Neural progenitor cell (in vitro differentiated cells): ENCODE results near the gene OLFML2A. TPM values are rescaled to one million over a fixed set of nuclear protein-coding genes. Genes with fewer than 3 reads are reported as not detected.

Experiments
- DNase-seq: peaks from one replicate; pipeline ENCODE4 v3.0.0-alpha.2; 2016; ENCODE audit warnings: low spot score
- H2AFZ ChIP-seq: fragments of 200-600 bp; sonication (generic); replicated peaks from 2 replicates; pipeline ENCODE4 v1.6.1; 2016; ENCODE audit warnings: antibody characterized with exemption
- H3F3A ChIP-seq: fragments of 200-600 bp; sonication (generic); 2 replicates; pipeline ENCODE4 v1.6.1; 2016; ENCODE audit warnings: antibody characterized with exemption, low read depth
- H3K27ac ChIP-seq: fragments of 200-600 bp; sonication (generic); 2 replicates; pipeline ENCODE4 v1.5.1; 2016; ENCODE audit warnings: mild to moderate bottlenecking
- H3K27me3 ChIP-seq: fragments of 200-600 bp; sonication (generic); 2 replicates; pipeline ENCODE4 v1.6.1; 2016; ENCODE audit warnings: mild to moderate bottlenecking, moderate library complexity
- H3K36me3 ChIP-seq: fragments of 200-600 bp; sonication (generic); 2 replicates; pipeline ENCODE4 v1.5.1; 2016
- H3K4me1 ChIP-seq: fragments of 200-600 bp; sonication (generic); 2 replicates; pipeline ENCODE4 v1.6.1; 2016; ENCODE audit warnings: mixed run types
- H3K4me2 ChIP-seq: fragments of 200-600 bp; sonication (generic); 2 replicates; pipeline ENCODE4 v1.6.1; 2016
- H3K4me3 ChIP-seq: fragments of 200-600 bp; sonication (generic); 2 replicates; pipeline ENCODE4 v1.5.1; 2016
- H3K79me2 ChIP-seq: fragments of 200-600 bp; sonication (generic); 2 replicates; pipeline ENCODE4 v1.6.1; 2016; ENCODE audit warnings: low read depth
- H3K9ac ChIP-seq: fragments of 200-600 bp; sonication (generic); 2 replicates; pipeline ENCODE4 v1.6.1; 2016
- H3K9me3 ChIP-seq: fragments of 200-600 bp; sonication (generic); 2 replicates; pipeline ENCODE4 v1.5.1; 2016; ENCODE audit warnings: low read depth
- H4K20me1 ChIP-seq: fragments of 200-600 bp; sonication (generic); 2 replicates; pipeline ENCODE4 v1.6.1; 2016; ENCODE audit warnings: low read depth
- H3K27ac Mint-ChIP-seq: 3 replicates; pipeline ENCODE4 v1.8.0; 2021; ENCODE audit warnings: mixed read lengths
- H3K27me3 Mint-ChIP-seq: 2 replicates; pipeline ENCODE4 v1.8.0; 2022; ENCODE audit warnings: low read depth, mild to moderate bottlenecking, inconsistent platforms, moderate library complexity, mixed read lengths; ENCODE audit not compliant: insufficient read depth
- H3K36me3 Mint-ChIP-seq: 3 replicates; pipeline ENCODE4 v1.8.0; 2021; ENCODE audit warnings: mixed read lengths
- H3K4me1 Mint-ChIP-seq: 3 replicates; pipeline ENCODE4 v1.8.0; 2021; ENCODE audit warnings: mixed read lengths
- H3K4me3 Mint-ChIP-seq: 3 replicates; pipeline ENCODE4 v1.8.0; 2021; ENCODE audit warnings: mild to moderate bottlenecking, moderate library complexity, mixed read lengths
- H3K9me3 Mint-ChIP-seq: 3 replicates; pipeline ENCODE4 v1.8.0; 2020; ENCODE audit warnings: mixed read lengths
- EZH2 ChIP-seq: fragments of 200-600 bp; sonication (generic); IDR thresholded peaks from 2 replicates; pipeline ENCODE4 v1.6.1; 2017; ENCODE audit warnings: antibody characterized with exemption, mild to moderate bottlenecking, moderate library complexity
- EZH2phosphoT487 ChIP-seq: fragments of 200-600 bp; sonication (generic); IDR thresholded peaks from 2 replicates; pipeline ENCODE4 v1.6.1; 2017; ENCODE audit warnings: antibody characterized with exemption
- total RNA-seq: library from RNA; depleted of rRNA; stranded (reverse); fragments of >200 nt; gene quantifications from 2 replicates; pipeline ENCODE4 v1.2.3, GENCODE V29; 2015; ENCODE audit warnings: low replicate concordance
- TF ChIP-seq, protein P1 (sequence below): fragments of 200-600 bp; sonication (generic); IDR thresholded peaks from 2 replicates; pipeline ENCODE4 v1.5.1; 2017; ENCODE audit warnings: antibody characterized with exemption, mild to moderate bottlenecking

OLFML2A gene
- total RNA-seq, 1 donor from 2014 or later: 3.1 TPM

- DNase-seq: no peak
- TF ChIP-seq EZH2phosphoT487: no peak
- TF ChIP-seq, protein P1, sequence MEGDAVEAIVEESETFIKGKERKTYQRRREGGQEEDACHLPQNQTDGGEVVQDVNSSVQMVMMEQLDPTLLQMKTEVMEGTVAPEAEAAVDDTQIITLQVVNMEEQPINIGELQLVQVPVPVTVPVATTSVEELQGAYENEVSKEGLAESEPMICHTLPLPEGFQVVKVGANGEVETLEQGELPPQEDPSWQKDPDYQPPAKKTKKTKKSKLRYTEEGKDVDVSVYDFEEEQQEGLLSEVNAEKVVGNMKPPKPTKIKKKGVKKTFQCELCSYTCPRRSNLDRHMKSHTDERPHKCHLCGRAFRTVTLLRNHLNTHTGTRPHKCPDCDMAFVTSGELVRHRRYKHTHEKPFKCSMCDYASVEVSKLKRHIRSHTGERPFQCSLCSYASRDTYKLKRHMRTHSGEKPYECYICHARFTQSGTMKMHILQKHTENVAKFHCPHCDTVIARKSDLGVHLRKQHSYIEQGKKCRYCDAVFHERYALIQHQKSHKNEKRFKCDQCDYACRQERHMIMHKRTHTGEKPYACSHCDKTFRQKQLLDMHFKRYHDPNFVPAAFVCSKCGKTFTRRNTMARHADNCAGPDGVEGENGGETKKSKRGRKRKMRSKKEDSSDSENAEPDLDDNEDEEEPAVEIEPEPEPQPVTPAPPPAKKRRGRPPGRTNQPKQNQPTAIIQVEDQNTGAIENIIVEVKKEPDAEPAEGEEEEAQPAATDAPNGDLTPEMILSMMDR: no peak
- no peak for TF ChIP-seq EZH2
- Histone ChIP-seq H3K9me3 (no peaks in the 10 kb centered on the region), H3K4me2 (peak overlapping the region; percentile 79), H3F3A (peaks cover 76% of the 10 kb centered on the region), H3K79me2 (peaks cover 100% of the 10 kb centered on the region), H3K27ac (no peak overlapping the region), H3K4me1 (peaks cover 98% of the 10 kb centered on the region), H2AFZ (no peak overlapping the region), H3K27me3 (no peaks in the 10 kb centered on the region), H3K36me3 (no peaks in the 10 kb centered on the region), H3K4me3 (no peak overlapping the region), H3K9ac (no peak overlapping the region), H4K20me1 (peaks cover 98% of the 10 kb centered on the region)
- Mint-ChIP-seq H3K27ac (peak overlapping the region; percentile 5), H3K4me3 (no peak overlapping the region), H3K27me3 (no peaks in the 10 kb centered on the region), H3K9me3 (no peaks in the 10 kb centered on the region), H3K36me3 (peaks cover under 1% of the 10 kb centered on the region), H3K4me1 (peaks cover 76% of the 10 kb centered on the region)
Measured at GRCh38 chr9:124756011-124756410, 20.9 kb upstream of the OLFML2A start.

GRCh38 chr9:124757616-124758015 lies 19.3 kb upstream of the OLFML2A start:
- Mint-ChIP-seq H3K27ac (peak overlapping the region; percentile 95), H3K4me1 (peaks cover 86% of the 10 kb centered on the region), H3K9me3 (no peaks in the 10 kb centered on the region), H3K4me3 (peak overlapping the region; percentile 80), H3K36me3 (no peaks in the 10 kb centered on the region), H3K27me3 (no peaks in the 10 kb centered on the region)
- Histone ChIP-seq H3K4me2 (peak overlapping the region; percentile 79), H3K4me3 (peak overlapping the region; percentile 44), H3K9me3 (no peaks in the 10 kb centered on the region), H3K4me1 (peaks cover 99% of the 10 kb centered on the region), H3K27ac (peak overlapping the region; percentile 96), H3F3A (peaks cover 74% of the 10 kb centered on the region), H2AFZ (no peak overlapping the region), H3K27me3 (no peaks in the 10 kb centered on the region), H3K79me2 (peaks cover 100% of the 10 kb centered on the region), H3K9ac (no peak overlapping the region), H4K20me1 (peaks cover 97% of the 10 kb centered on the region), H3K36me3 (no peaks in the 10 kb centered on the region)
- TF ChIP-seq, protein P1: no peak
- DNase-seq: no peak

DNA sequence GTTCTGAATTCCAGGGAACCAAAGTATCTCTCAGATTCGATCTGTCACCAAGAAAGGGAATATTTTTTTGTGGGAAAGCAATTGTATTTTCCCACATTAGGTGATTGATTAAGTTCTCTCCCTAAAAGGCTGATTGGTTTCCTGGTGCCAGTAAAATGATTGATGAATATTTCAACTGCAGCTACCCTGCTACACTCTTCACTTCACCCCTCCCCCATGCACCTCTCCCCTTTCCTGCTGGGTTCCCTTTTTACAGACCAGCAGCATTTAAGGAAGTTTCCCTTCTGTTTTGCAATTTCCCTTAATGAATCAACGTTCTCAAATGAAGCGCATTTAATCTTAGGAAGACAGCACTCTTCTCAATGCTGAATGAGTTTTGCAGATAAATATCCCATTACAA lies 18.9 kb upstream of the OLFML2A start:
- Histone ChIP-seq H3F3A (peaks cover 74% of the 10 kb centered on the region), H3K9ac (no peak overlapping the region), H4K20me1 (peaks cover 97% of the 10 kb centered on the region), H3K9me3 (no peaks in the 10 kb centered on the region), H3K27ac (peak overlapping the region; percentile 96), H3K4me3 (peak overlapping the region; percentile 44), H3K79me2 (peaks cover 100% of the 10 kb centered on the region), H3K4me2 (peak overlapping the region; percentile 79), H2AFZ (no peak overlapping the region), H3K4me1 (peaks cover 99% of the 10 kb centered on the region), H3K27me3 (no peaks in the 10 kb centered on the region), H3K36me3 (no peaks in the 10 kb centered on the region)
- Mint-ChIP-seq H3K4me3 (peak overlapping the region; percentile 80), H3K36me3 (no peaks in the 10 kb centered on the region), H3K27me3 (no peaks in the 10 kb centered on the region), H3K4me1 (peaks cover 87% of the 10 kb centered on the region), H3K27ac (peak overlapping the region; percentile 95), H3K9me3 (no peaks in the 10 kb centered on the region)
- DNase-seq: no peak
- TF ChIP-seq, protein P1: no peak
- TF ChIP-seq EZH2: no peak
- no peak for TF ChIP-seq EZH2phosphoT487
